ENCODE results near the gene AJM1.
"Not testable (repeated sequence)": the region's sequence is repeated elsewhere in the genome, so short reads cannot be mapped to it uniquely, and the experiment has no call there.

Gene AJM1

GRCh38 chr9:136880651-136881050 lies 38.4 kb downstream of the AJM1 start:
- no peak for DNase-seq (ENCODE audit: low read depth)

- DNase-seq (ENCODE audit: low read depth), result no peak
Measured at GRCh38 chr9:136881691-136882108, 39.4 kb downstream of the AJM1 start.

GRCh38 chr9:136882109-136882946 lies 40.0 kb downstream of the AJM1 start:
- DNase-seq (ENCODE audit: low read depth), result peak; percentile 87

- not testable (repeated sequence) for DNase-seq (ENCODE audit: low read depth)
Measured at GRCh38 chr9:136882947-136883283, 40.6 kb downstream of the AJM1 start.

- not testable (repeated sequence) for DNase-seq (ENCODE audit: low read depth)
Measured at GRCh38 chr9:136883670-136884069, 41.4 kb downstream of the AJM1 start.

GRCh38 chr9:136885950-136886578 lies 43.8 kb downstream of the AJM1 start, which contains the start of gene TRAF2:
Gene TRAF2 (plus strand): TSS chr9:136886516. CDS start chr9:136898741, 12,225 bp downstream.
- DNase-seq (ENCODE audit: low read depth), result peak; percentile 97

GRCh38 chr9:136886610-136887597 lies 44.6 kb downstream of the AJM1 start:
- DNase-seq (ENCODE audit: low read depth), result no peak

- no peak for DNase-seq (ENCODE audit: low read depth)
Measured at GRCh38 chr9:136888454-136888853, 46.2 kb downstream of the AJM1 start.

- no peak for DNase-seq (ENCODE audit: low read depth)
Measured at GRCh38 chr9:136889858-136890257, 47.6 kb downstream of the AJM1 start.

- no peak for DNase-seq (ENCODE audit: low read depth)
Measured at GRCh38 chr9:136890661-136891060, 48.4 kb downstream of the AJM1 start.
